ENCODE data around the gene PTTG1IP. TPM values are rescaled to one million over a fixed set of nuclear protein-coding genes. Genes with fewer than 3 reads are reported as not detected.

The PTTG1IP gene
- total and polyA plus RNA-seq, 2 of the 13 experiments (the other 11 are each of a cell fraction or from before 2014, with no cell fraction given) = 161 to 700 TPM

DNA sequence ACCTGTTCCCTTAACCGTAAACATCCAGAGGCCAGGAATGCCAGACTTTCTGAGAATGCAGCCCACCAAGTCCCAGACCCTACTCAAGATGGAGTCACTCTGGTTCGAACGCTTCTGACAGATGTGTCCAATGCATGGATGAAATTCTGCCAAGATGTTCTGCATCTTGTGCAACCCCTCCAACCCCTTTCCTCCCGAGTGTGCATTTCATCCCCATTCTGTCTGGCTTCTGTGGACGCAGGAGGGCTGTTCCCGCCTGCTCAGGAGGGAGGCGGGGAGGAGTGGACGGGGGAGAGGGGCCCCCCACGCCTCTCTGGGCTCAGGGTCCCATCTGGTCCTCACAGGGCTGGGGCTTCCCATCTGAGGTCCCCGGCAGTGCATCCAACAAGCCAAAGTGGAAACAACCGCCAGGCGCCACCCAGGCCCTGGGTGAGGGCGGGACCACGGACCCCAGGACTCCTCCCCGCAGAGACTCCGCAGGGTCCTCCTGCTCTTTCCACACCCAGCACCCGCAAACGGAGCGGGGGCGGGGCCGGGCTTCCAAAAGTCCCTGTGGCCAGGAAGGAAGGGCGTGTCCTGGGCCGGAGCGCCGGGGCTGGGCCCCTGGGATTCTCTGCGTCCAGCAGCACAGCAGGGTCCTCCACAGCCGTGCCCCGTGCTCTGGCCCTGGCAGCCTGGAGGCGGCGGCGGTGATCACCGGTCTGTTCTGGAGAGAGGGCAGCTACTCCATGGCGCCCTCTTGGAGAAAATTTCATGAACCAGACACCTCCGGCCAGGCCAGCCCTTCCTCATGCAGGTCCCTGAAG, 27.9 kb downstream of the PTTG1IP start (continued):
- TF ChIP-seq GABPB1 (CRISPR knock-in tag; IDR thresholded peaks at IDR 0.05) (peak; percentile 67), ZNF546 (CRISPR knock-in tag; conservative IDR thresholded peaks at IDR 0.05) (no peak), RFXANK (CRISPR knock-in tag; IDR thresholded peaks at IDR 0.05) (no peak), AGO1 (IDR thresholded peaks at IDR 0.05; ENCODE audit: low read depth, low read length, poor library complexity, severe bottlenecking) (peak; percentile 95), ZNF317 (CRISPR knock-in tag; IDR thresholded peaks at IDR 0.05) (no peak), SRY (CRISPR knock-in tag; IDR thresholded peaks at IDR 0.05) (no peak), IKZF4 (CRISPR knock-in tag; IDR thresholded peaks at IDR 0.05; ENCODE audit: borderline replicate concordance, low read depth, not compliant biosample characterization) (no peak), ZNF772 (CRISPR knock-in tag; IDR thresholded peaks at IDR 0.05) (no peak), KLF9 (CRISPR knock-in tag; IDR thresholded peaks at IDR 0.05; ENCODE audit: low read depth) (peak; percentile 45; the same call in 1 of the 2 replicates), REL (CRISPR knock-in tag; conservative IDR thresholded peaks at IDR 0.05) (no peak), ZKSCAN5 (CRISPR knock-in tag; IDR thresholded peaks at IDR 0.05) (no peak), EEA1 (CRISPR knock-in tag; IDR thresholded peaks at IDR 0.05; ENCODE audit: borderline replicate concordance) (no peak), GLI4 (CRISPR knock-in tag; IDR thresholded peaks at IDR 0.05; ENCODE audit: borderline replicate concordance) (no peak)
- TF ChIP-seq, protein P1, sequence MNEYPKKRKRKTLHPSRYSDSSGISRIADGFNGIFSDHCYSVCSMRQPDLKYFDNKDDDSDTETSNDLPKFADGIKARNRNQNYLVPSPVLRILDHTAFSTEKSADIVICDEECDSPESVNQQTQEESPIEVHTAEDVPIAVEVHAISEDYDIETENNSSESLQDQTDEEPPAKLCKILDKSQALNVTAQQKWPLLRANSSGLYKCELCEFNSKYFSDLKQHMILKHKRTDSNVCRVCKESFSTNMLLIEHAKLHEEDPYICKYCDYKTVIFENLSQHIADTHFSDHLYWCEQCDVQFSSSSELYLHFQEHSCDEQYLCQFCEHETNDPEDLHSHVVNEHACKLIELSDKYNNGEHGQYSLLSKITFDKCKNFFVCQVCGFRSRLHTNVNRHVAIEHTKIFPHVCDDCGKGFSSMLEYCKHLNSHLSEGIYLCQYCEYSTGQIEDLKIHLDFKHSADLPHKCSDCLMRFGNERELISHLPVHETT (CRISPR knock-in tag; conservative IDR thresholded peaks at IDR 0.05) = 0 out of 2 replicates have a peak, but pooled peaks have one; percentile 28
- TF ChIP-seq, protein P2, sequence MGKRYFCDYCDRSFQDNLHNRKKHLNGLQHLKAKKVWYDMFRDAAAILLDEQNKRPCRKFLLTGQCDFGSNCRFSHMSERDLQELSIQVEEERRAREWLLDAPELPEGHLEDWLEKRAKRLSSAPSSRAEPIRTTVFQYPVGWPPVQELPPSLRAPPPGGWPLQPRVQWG (CRISPR knock-in tag; IDR thresholded peaks at IDR 0.05; ENCODE audit: borderline replicate concordance, low read depth) = no peak
- TF ChIP-seq, protein P3, sequence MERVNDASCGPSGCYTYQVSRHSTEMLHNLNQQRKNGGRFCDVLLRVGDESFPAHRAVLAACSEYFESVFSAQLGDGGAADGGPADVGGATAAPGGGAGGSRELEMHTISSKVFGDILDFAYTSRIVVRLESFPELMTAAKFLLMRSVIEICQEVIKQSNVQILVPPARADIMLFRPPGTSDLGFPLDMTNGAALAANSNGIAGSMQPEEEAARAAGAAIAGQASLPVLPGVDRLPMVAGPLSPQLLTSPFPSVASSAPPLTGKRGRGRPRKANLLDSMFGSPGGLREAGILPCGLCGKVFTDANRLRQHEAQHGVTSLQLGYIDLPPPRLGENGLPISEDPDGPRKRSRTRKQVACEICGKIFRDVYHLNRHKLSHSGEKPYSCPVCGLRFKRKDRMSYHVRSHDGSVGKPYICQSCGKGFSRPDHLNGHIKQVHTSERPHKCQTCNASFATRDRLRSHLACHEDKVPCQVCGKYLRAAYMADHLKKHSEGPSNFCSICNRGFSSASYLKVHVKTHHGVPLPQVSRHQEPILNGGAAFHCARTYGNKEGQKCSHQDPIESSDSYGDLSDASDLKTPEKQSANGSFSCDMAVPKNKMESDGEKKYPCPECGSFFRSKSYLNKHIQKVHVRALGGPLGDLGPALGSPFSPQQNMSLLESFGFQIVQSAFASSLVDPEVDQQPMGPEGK (CRISPR knock-in tag; IDR thresholded peaks at IDR 0.05) = peak; percentile 52; the same call in 1 of the 2 replicates
- TF ChIP-seq, protein P4, sequence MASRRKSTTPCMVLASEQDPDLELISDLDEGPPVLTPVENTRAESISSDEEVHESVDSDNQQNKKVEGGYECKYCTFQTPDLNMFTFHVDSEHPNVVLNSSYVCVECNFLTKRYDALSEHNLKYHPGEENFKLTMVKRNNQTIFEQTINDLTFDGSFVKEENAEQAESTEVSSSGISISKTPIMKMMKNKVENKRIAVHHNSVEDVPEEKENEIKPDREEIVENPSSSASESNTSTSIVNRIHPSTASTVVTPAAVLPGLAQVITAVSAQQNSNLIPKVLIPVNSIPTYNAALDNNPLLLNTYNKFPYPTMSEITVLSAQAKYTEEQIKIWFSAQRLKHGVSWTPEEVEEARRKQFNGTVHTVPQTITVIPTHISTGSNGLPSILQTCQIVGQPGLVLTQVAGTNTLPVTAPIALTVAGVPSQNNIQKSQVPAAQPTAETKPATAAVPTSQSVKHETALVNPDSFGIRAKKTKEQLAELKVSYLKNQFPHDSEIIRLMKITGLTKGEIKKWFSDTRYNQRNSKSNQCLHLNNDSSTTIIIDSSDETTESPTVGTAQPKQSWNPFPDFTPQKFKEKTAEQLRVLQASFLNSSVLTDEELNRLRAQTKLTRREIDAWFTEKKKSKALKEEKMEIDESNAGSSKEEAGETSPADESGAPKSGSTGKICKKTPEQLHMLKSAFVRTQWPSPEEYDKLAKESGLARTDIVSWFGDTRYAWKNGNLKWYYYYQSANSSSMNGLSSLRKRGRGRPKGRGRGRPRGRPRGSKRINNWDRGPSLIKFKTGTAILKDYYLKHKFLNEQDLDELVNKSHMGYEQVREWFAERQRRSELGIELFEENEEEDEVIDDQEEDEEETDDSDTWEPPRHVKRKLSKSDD (CRISPR knock-in tag; IDR thresholded peaks at IDR 0.05; ENCODE audit: low read depth) = no peak
- TF ChIP-seq, protein P5, sequence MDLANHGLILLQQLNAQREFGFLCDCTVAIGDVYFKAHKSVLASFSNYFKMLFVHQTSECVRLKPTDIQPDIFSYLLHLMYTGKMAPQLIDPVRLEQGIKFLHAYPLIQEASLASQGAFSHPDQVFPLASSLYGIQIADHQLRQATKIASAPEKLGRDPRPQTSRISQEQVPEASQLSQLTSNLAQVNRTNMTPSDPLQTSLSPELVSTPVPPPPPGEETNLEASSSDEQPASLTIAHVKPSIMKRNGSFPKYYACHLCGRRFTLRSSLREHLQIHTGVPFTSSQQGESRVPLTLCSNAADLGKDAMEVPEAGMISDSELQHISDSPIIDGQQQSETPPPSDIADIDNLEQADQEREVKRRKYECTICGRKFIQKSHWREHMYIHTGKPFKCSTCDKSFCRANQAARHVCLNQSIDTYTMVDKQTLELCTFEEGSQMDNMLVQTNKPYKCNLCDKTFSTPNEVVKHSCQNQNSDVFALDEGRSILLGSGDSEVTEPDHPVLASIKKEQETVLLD (CRISPR knock-in tag; IDR thresholded peaks at IDR 0.05; ENCODE audit: low read depth) = no peak
- TF ChIP-seq, protein P6, sequence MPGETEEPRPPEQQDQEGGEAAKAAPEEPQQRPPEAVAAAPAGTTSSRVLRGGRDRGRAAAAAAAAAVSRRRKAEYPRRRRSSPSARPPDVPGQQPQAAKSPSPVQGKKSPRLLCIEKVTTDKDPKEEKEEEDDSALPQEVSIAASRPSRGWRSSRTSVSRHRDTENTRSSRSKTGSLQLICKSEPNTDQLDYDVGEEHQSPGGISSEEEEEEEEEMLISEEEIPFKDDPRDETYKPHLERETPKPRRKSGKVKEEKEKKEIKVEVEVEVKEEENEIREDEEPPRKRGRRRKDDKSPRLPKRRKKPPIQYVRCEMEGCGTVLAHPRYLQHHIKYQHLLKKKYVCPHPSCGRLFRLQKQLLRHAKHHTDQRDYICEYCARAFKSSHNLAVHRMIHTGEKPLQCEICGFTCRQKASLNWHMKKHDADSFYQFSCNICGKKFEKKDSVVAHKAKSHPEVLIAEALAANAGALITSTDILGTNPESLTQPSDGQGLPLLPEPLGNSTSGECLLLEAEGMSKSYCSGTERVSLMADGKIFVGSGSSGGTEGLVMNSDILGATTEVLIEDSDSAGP (CRISPR knock-in tag; IDR thresholded peaks at IDR 0.05; ENCODE audit: borderline replicate concordance) = peak; percentile 25; the same call in 1 of the 2 replicates

All from HepG2 (cell line).